ACC112 (cell line): Measurements from ENCODE around the gene UNC5A.

Experiments
- H2AFZ ChIP-seq: fragments of 200-600 bp; sonication (generic); one replicate; pipeline ENCODE4 v1.6.0; 2017; ENCODE audit warnings: antibody characterized with exemption, low read length; ENCODE audit not compliant: unreplicated experiment
- H3K27ac ChIP-seq: fragments of 200-600 bp; sonication (generic); 2 replicates; pipeline ENCODE4 v1.5.1; 2014; ENCODE audit warnings: low read depth, mild to moderate bottlenecking, antibody characterized with exemption, low read length, moderate library complexity
- H3K27me3 ChIP-seq: fragments of 200-600 bp; sonication (generic); 2 replicates; pipeline ENCODE4 v1.6.1; 2014; ENCODE audit warnings: mild to moderate bottlenecking, antibody characterized with exemption, low read length, moderate library complexity, mixed read lengths; ENCODE audit not compliant: insufficient read depth
- H3K36me3 ChIP-seq: fragments of 200-600 bp; sonication (generic); 2 replicates; pipeline ENCODE4 v1.6.1; 2016; ENCODE audit warnings: mild to moderate bottlenecking, antibody characterized with exemption, low read length, moderate library complexity, mixed read lengths; ENCODE audit not compliant: insufficient read depth
- H3K4me1 ChIP-seq: fragments of 200-600 bp; sonication (generic); one replicate; pipeline ENCODE4 v1.6.1; 2016; ENCODE audit warnings: low read length, mixed read lengths; ENCODE audit not compliant: insufficient read depth, unreplicated experiment, control insufficient read depth
- H3K4me3 ChIP-seq: fragments of 200-600 bp; sonication (generic); 2 replicates; pipeline ENCODE4 v1.5.1; 2014; ENCODE audit warnings: mild to moderate bottlenecking, low read depth, low read length
- H3K79me2 ChIP-seq: fragments of 200-600 bp; sonication (generic); one replicate; pipeline ENCODE4 v1.6.0; 2016; ENCODE audit warnings: low read length; ENCODE audit not compliant: control insufficient read depth, unreplicated experiment, insufficient read depth

The UNC5A gene

DNA sequence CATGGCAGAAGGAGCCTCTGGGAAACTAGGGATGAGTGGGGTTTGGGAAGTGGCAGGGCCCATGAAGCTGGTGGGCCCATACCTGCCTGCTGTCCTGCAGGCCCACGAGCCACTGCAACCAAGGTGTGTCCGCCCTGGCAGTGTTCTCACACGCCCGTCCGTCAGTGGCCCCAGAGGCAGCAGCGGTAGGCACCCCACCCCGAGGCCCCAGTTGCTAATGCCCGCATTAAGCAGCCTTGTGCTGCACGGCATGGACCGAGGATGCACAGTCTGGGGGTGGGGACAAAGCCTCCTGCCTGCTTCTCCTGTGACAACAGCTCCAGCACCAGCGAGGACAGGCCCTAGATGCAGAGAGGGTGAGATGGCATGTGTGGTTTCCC lies 47.5 kb downstream of the UNC5A start:
- Histone ChIP-seq H2AFZ (no peak overlapping the region), H3K4me1 (no peaks in the 10 kb centered on the region), H3K27me3 (peaks cover 49% of the 10 kb centered on the region), H3K4me3 (no peak overlapping the region), H3K79me2 (no peaks in the 10 kb centered on the region), H3K27ac (no peak overlapping the region), H3K36me3 (no peaks in the 10 kb centered on the region)

DNA sequence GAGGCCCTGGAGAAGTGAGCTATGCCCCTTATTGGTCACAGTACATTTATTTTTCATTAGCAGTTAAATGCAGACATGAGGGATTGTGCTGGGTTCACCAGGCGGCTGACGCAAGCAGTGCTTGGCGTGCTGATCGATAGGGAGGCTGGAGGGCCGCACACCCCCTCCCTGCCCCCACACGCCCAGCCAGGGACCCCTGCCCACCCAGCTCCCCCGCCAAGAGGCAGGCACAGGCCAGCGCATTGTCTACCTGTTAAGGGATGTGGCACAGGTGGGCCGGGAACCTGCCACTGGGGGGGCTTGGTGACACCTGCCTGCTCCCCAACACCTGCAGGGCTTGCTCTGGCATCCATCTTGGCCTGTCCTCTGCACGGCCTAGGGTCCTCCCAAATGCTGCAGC lies 49.6 kb downstream of the UNC5A start:
- H3K4me1 ChIP-seq = no peaks in the 10 kb centered on the region
- no peaks in the 10 kb centered on the region for H3K36me3 ChIP-seq
- no peak overlapping the region for H3K4me3 ChIP-seq
- H2AFZ ChIP-seq = no peak overlapping the region
- H3K27me3 ChIP-seq = peaks cover 63% of the 10 kb centered on the region
- no peak overlapping the region for H3K27ac ChIP-seq
- no peaks in the 10 kb centered on the region for H3K79me2 ChIP-seq

DNA sequence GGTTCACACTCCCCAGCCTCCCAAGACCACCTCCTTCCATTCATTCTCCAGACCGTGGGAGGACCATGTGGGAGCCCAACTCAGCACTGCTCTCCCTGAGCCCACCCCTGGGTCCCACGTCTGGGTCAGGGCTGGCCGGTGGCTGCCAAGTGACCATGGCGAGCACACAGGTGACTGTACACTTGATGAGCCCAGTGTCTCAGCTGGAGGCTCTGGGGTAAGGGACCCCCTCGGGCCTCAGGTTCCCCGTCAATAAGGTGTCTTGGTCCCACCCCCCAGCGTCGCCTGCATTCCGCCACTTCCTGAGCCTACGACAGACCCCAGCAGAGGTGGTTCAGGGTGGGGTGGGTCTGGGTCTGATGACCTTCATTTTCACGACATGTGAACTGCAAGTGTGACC lies 50.0 kb downstream of the UNC5A start:
- H3K27me3 ChIP-seq = peaks cover 68% of the 10 kb centered on the region

DNA sequence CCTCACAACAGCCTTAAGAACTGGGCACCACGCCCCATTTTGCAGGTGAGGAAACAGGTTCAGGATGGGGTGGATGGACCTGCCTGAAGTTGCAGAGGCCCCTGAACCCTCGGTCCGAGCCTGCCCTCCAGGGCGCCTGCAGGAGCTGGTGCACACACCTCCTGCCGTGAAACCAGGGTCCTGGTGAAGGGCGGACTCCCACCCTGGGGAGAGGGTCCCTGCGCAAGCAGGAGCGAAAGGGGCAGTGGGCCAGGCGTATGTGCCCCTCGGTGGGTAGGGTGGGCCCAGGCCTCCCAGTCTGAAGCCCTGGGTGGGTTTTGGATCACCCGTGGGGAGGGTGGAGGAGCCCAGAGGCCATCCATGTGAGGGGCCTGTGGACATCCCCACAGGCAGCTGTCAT lies 50.9 kb downstream of the UNC5A start:
- no peak overlapping the region for H2AFZ ChIP-seq
- no peak overlapping the region for H3K27ac ChIP-seq
- H3K4me3 ChIP-seq = no peak overlapping the region
- H3K36me3 ChIP-seq = no peaks in the 10 kb centered on the region
- no peaks in the 10 kb centered on the region for H3K4me1 ChIP-seq
- peaks cover 77% of the 10 kb centered on the region for H3K27me3 ChIP-seq
- H3K79me2 ChIP-seq = no peaks in the 10 kb centered on the region

More for the DNA sequence above, 50.0 kb downstream of the UNC5A start:
- Histone ChIP-seq H3K36me3 (no peaks in the 10 kb centered on the region), H2AFZ (no peak overlapping the region), H3K79me2 (no peaks in the 10 kb centered on the region), H3K27ac (no peak overlapping the region), H3K4me3 (no peak overlapping the region), H3K4me1 (no peaks in the 10 kb centered on the region)

DNA sequence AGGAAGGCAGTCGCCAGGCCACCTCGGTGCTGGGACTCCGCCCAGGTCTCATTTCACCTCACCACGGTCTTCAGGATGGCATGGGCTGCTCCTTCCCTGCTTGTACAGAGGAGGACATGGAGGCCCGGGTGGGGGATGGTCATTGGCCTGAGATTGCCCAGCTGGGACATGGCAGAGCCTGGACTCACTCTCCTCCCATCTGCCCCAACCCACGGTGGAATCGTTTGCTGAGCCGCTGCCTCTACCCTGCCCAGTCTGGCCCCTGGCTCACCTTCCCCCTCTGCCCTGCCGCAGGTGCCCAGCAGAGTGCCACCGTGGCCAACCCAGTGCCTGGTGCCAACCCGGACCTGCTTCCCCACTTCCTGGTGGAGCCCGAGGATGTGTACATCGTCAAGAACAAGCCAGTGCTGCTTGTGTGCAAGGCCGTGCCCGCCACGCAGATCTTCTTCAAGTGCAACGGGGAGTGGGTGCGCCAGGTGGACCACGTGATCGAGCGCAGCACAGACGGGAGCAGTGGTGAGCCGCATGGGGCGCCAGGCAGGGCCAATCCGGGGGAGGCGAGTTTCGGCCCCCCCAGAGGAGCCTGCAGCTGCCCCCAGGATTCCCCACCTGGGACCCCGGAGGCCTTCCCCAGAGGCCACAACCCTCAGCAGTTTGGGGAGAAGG lies 52.1 kb downstream of the UNC5A start:
- Histone ChIP-seq H3K79me2 (no peaks in the 10 kb centered on the region), H2AFZ (no peak overlapping the region), H3K27ac (no peak overlapping the region), H3K4me3 (no peak overlapping the region), H3K4me1 (no peaks in the 10 kb centered on the region), H3K27me3 (peaks cover 79% of the 10 kb centered on the region), H3K36me3 (no peaks in the 10 kb centered on the region)

DNA sequence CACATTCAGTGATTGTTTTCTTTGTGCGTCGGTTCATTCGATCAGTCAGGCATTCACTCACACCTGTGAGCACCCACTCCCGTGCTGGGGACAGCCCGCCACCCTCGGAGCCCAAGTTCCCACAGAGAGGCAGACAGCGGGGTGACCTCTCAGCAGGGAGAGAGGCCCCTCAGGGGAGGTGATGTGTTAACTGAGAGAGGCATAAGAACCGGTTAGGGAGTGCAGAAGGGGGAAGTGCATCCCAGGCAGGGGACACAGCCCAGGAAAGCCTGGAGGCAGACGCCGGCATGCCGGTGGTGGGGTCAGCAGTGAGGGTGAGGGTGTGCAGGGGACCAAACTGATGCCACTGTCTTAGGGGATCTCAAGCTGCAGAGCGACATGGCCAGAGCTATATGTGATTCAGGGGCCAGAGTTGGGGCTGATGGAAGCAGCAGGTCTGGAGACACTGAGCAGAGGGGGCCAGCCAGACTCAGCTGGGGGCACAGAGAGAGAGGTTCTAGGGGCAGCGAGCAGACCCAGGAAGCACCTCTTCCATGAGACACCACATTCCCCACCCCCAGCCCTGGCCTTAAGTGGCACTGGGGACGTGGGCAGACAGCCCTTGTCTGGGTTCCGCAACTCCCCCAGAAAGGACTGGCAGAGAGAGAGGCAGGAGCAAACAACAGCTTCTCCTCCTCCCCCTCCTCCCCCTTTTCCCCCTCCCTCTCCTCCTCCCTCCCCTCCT lies 52.8 kb downstream of the UNC5A start:
- Histone ChIP-seq H3K79me2 (no peaks in the 10 kb centered on the region), H3K27ac (no peak overlapping the region), H2AFZ (no peak overlapping the region), H3K4me3 (no peak overlapping the region), H3K36me3 (no peaks in the 10 kb centered on the region), H3K27me3 (peaks cover 79% of the 10 kb centered on the region), H3K4me1 (no peaks in the 10 kb centered on the region)

DNA sequence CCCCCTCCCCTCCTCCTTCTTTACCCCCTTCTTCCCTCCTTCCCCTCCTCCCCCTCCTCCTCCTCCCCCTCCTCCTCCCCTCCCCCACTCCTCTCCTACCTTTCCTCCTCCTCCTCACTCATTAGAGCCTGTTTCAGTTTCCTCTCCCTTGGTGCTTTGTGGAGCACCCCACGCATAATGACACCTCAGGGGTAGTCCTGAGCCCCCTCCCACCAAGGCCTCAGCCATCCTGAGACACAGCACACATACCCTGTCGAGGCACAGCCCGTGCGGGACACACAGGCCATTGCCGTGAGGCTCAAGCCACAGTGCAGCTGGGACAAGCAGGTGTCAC lies 53.4 kb downstream of the UNC5A start:
- Histone ChIP-seq H3K27me3 (peaks cover 82% of the 10 kb centered on the region), H3K4me1 (no peaks in the 10 kb centered on the region), H2AFZ (no peak overlapping the region), H3K79me2 (no peaks in the 10 kb centered on the region), H3K4me3 (no peak overlapping the region), H3K27ac (no peak overlapping the region), H3K36me3 (no peaks in the 10 kb centered on the region)

DNA sequence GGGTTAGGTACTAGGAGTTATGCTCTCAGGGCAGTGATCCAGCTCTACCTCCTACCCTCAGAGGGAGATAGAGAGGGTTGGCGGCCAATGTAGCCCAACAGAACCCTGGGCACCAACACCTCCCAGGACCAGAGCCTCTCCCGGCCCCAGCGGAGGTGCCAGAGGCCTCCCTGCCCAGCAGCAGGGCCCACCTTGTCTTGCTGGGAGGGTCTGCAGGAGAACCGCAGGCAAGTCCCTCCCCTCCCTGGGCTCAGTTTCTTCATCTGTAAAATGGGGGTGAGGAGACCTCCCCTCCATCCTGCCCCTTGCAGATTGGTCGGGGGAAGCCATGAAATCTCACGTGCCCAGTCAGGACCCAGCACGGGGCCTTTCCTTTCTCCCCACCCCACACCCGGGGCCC lies 54.4 kb downstream of the UNC5A start:
- H3K79me2 ChIP-seq = no peaks in the 10 kb centered on the region
- no peak overlapping the region for H2AFZ ChIP-seq
- no peaks in the 10 kb centered on the region for H3K36me3 ChIP-seq
- H3K4me3 ChIP-seq = no peak overlapping the region
- H3K27ac ChIP-seq = no peak overlapping the region
- H3K4me1 ChIP-seq = no peaks in the 10 kb centered on the region
- peaks cover 83% of the 10 kb centered on the region for H3K27me3 ChIP-seq

DNA sequence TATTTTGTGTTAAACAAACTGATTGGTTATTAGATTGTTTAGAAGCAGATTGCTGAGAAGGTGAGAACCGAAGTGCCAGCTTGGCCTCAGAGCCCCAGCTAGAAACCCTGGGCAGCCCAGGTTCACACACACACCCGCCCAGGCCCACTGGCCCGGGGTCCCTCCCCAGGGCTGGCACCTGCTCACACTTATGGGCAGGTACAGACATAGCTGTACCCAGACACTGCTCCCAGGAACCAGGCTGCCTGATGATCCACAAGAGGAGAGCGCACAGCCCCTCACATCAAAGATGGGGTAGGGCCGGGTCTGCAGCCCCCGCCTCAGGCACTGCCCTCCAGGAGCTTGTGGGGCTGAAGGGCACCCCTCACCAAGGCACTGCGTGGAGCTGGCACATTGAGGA lies 55.6 kb downstream of the UNC5A start:
- Histone ChIP-seq H3K4me1 (no peaks in the 10 kb centered on the region), H2AFZ (no peak overlapping the region), H3K4me3 (no peak overlapping the region), H3K79me2 (no peaks in the 10 kb centered on the region), H3K27me3 (peaks cover 75% of the 10 kb centered on the region), H3K27ac (no peak overlapping the region), H3K36me3 (no peaks in the 10 kb centered on the region)

DNA sequence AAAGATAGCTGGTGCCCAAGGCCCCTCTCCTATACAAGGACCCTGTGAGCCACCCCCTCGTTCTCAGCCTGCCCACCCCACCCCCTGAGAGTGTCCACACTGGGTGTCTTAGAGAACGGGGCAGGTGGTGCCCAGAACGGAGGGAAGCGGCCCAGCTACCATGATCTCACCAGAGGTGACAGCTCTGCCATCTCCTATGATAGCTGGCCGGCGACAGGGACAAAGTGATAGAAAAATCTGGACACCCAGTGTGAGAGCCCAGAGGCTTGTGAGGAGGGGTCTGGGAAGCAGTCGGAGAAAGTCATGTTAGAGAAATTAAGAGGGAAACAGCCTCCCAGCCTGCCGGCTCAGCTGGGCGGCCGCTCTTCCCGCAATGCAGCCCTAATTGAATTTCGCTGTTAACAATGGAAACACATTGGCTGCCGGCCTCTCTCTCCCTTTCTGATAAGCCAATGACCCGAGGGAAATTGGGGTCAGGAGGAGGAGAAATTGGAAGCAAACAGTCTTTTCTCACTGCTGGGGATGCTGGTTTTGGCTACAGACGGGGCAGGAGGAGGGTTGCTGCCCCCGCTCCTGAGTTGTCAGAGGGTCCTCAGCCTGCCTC lies 56.5 kb downstream of the UNC5A start:
- no peaks in the 10 kb centered on the region for H3K4me1 ChIP-seq
- no peak overlapping the region for H3K4me3 ChIP-seq
- H2AFZ ChIP-seq = no peak overlapping the region
- H3K79me2 ChIP-seq = no peaks in the 10 kb centered on the region
- H3K27ac ChIP-seq = no peak overlapping the region
- H3K36me3 ChIP-seq = no peaks in the 10 kb centered on the region
- peaks cover 66% of the 10 kb centered on the region for H3K27me3 ChIP-seq

DNA sequence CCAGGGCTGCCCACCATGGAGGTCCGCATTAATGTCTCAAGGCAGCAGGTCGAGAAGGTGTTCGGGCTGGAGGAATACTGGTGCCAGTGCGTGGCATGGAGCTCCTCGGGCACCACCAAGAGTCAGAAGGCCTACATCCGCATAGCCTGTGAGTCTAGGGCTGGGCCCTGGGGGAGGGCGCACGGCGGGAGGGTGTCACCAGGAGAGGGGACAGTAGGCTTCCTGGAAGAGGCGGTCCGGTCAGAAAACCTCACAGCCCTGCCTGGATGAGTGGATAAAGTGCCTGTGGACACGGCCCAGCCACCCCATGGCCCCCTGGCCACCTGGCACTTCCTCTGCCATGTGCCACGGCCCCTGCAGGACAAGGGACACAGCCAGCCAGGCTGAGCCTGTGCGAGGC lies 57.8 kb downstream of the UNC5A start:
- no peak overlapping the region for H3K4me3 ChIP-seq
- H2AFZ ChIP-seq = no peak overlapping the region
- H3K36me3 ChIP-seq = no peaks in the 10 kb centered on the region
- H3K27me3 ChIP-seq = peaks cover 55% of the 10 kb centered on the region
- no peaks in the 10 kb centered on the region for H3K79me2 ChIP-seq
- no peaks in the 10 kb centered on the region for H3K4me1 ChIP-seq
- no peak overlapping the region for H3K27ac ChIP-seq
